RWPE1 (cell line): ENCODE data around the gene CCT3.

Experiments used
- CTCF ChIA-PET: fragments of 350-600 bp; sonication (Branson Sonifier 250); formaldehyde crosslinking; extraction: SDS; loops from one replicate; lab custom pipeline; 2021; lab: Yijun Ruan, JAX
- POLR2A ChIA-PET: fragments of 400-600 bp; formaldehyde crosslinking; extraction: SDS; loops from one replicate; lab custom pipeline; 2020; ENCODE audit warnings: antibody characterized with exemption; ENCODE audit not compliant: low non-redundant PET; lab: Yijun Ruan, JAX
- DNase-seq: peaks from one replicate; pipeline ENCODE4 v3.0.0; 2012; ENCODE audit warnings: low spot score
- H3K27ac ChIP-seq: fragments of 450-650 bp; 2 replicates; pipeline ENCODE4 v1.5.1; 2017
- TF ChIP-seq, protein P1 (sequence below): fragments of 450-650 bp; conservative IDR thresholded peaks from 2 replicates; pipeline ENCODE4 v1.5.1; 2017; ENCODE audit warnings: low read depth, mild to moderate bottlenecking

The CCT3 gene

GRCh38 chr1:156360534-156360933, 22.4 kb upstream of the CCT3 start:
- TF ChIP-seq, protein P1, sequence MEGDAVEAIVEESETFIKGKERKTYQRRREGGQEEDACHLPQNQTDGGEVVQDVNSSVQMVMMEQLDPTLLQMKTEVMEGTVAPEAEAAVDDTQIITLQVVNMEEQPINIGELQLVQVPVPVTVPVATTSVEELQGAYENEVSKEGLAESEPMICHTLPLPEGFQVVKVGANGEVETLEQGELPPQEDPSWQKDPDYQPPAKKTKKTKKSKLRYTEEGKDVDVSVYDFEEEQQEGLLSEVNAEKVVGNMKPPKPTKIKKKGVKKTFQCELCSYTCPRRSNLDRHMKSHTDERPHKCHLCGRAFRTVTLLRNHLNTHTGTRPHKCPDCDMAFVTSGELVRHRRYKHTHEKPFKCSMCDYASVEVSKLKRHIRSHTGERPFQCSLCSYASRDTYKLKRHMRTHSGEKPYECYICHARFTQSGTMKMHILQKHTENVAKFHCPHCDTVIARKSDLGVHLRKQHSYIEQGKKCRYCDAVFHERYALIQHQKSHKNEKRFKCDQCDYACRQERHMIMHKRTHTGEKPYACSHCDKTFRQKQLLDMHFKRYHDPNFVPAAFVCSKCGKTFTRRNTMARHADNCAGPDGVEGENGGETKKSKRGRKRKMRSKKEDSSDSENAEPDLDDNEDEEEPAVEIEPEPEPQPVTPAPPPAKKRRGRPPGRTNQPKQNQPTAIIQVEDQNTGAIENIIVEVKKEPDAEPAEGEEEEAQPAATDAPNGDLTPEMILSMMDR: no peak
- H3K27ac ChIP-seq: no peak overlapping the region
- CTCF ChIA-PET: interaction anchor here (0.6 to 2.0 kb wide), 5 partner anchors 10 to 590 kb away, joined by 3 to 12 read pairs (median 4); no protein-coding TSS in a partner anchor
- POLR2A ChIA-PET: no interaction called here
- DNase-seq: no peak

- no peak overlapping the region for H3K27ac ChIP-seq
- CTCF ChIA-PET: interaction anchor here (0.6 to 2.0 kb wide), 5 partner anchors 11 to 235 kb away, joined by 3 to 12 read pairs (median 4); no protein-coding TSS in a partner anchor
- POLR2A ChIA-PET: no interaction called here
- TF ChIP-seq, protein P1: no peak
- DNase-seq: no peak
Measured at GRCh38 chr1:156359973-156360372, 21.9 kb upstream of the CCT3 start.

GRCh38 chr1:156359249-156359648, 21.2 kb upstream of the CCT3 start:
- ChIA-PET CTCF (interaction anchor here (0.9 to 2.0 kb wide), 3 partner anchors 16 to 87 kb away, joined by 4 to 12 read pairs (median 6); no protein-coding TSS in a partner anchor), POLR2A (no interaction called here)
- no peak for DNase-seq
- TF ChIP-seq, protein P1: no peak
- H3K27ac ChIP-seq: no peak overlapping the region

DNA sequence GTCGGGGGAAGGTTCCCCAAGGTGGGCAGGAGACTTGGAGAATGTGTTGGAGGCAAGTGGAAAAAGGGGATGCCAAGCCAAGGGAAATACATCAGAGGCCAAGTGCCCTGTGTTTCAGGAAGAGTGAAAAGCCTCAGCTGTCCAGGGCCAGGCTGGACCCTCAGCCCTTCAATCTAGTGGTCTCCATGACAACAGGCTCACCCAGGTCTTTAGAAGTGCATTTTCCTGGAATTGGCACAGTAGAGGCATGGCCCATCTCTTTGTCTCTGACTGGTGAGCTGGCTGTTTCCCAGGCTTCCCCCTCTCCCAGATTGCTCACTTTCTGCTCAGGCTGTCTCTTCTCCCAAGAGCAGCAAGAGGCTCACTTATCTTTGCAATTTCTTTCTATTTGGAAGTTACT, 20.5 kb upstream of the CCT3 start:
- TF ChIP-seq, protein P1: no peak
- no peak for DNase-seq
- no peak overlapping the region for H3K27ac ChIP-seq
- POLR2A ChIA-PET: no interaction called here
- CTCF ChIA-PET: interaction anchor here (0.6 to 2.0 kb wide), 4 partner anchors 16 to 87 kb away, joined by 3 to 12 read pairs (median 5); no protein-coding TSS in a partner anchor

DNA sequence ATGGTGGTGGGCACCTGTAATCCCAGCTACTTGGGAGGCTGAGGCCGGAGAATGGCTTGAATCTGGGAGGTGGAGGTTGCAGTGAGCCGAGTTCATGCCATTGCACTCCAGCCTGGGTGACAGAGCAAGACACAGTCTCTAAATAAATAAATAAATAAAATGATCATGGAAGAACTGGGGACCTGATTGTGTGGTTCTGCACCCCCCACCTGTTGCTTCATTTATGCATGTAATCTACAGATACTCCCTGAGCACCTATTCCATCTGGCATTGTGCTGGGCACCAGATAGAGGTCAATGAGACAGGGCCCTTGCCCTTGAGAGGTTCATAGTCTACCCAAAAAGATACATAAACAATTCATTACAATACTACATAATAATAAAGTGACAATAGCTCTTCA, 19.9 kb upstream of the CCT3 start:
- ChIA-PET POLR2A (no interaction called here), CTCF (interaction anchor here (0.6 kb wide), 2 partner anchors 41 to 932 kb away, joined by 3 to 5 read pairs; no protein-coding TSS in a partner anchor)
- no peak overlapping the region for H3K27ac ChIP-seq
- no peak for DNase-seq
- TF ChIP-seq, protein P1: no peak

GRCh38 chr1:156356875-156357534, 18.9 kb upstream of the CCT3 start:
- peak; percentile 89 for DNase-seq
- TF ChIP-seq, protein P1: peak; percentile 98
- POLR2A ChIA-PET: no interaction called here
- H3K27ac ChIP-seq: no peak overlapping the region
- CTCF ChIA-PET: interaction anchor here (0.6 to 1.5 kb wide), 8 partner anchors 8 to 379 kb away, joined by 3 to 4 read pairs (median 4); no protein-coding TSS in a partner anchor
